ENCODE measurements around the gene PTPN5.
A peak's percentile ranks its signal among the peaks of the same experiment; 100 is the strongest.

Gene PTPN5

GRCh38 chr11:18704698-18705097, 86.9 kb downstream of the PTPN5 start:
- no peak overlapping the region for H4K5ac ChIP-seq (ENCODE audit: low read length)
- WGBS (ENCODE audit: extremely low coverage, insufficient coverage, low lambda C conversion rate): no CpG with 5 or more reads among the region's 1 CpG
- H3K4me2 ChIP-seq (ENCODE audit: low read length): no peak overlapping the region
- no peak overlapping the region for H3K27ac ChIP-seq (ENCODE audit: low read depth, low read length)
- no peaks in the 10 kb centered on the region for H3K36me3 ChIP-seq (ENCODE audit: control insufficient read depth, insufficient read depth, low read length)
- no peaks in the 10 kb centered on the region for H3K4me1 ChIP-seq (ENCODE audit: control insufficient read depth, low read depth, low read length)
- H2AK5ac ChIP-seq (ENCODE audit: low read length): no peak overlapping the region
- no peak overlapping the region for H3K4me3 ChIP-seq (ENCODE audit: low read length)
- no peak overlapping the region for H2BK5ac ChIP-seq (ENCODE audit: low read length)
- no peak overlapping the region for H3K4ac ChIP-seq (ENCODE audit: low read depth, low read length)
- H3K79me2 ChIP-seq (ENCODE audit: control insufficient read depth, insufficient read depth, low read length): no peaks in the 10 kb centered on the region
- H4K8ac ChIP-seq (ENCODE audit: low read depth, low read length): no peak overlapping the region
- H3K9ac ChIP-seq (ENCODE audit: low read length): no peak overlapping the region
- H2BK15ac ChIP-seq (replicated peaks; ENCODE audit: low read depth): no peak overlapping the region
- no peaks in the 10 kb centered on the region for H3K27me3 ChIP-seq (ENCODE audit: insufficient read depth, low read length, poor library complexity)
- DNase-seq: peak; percentile 55
- H3K18ac ChIP-seq (ENCODE audit: low read length): no peak overlapping the region
- no peak overlapping the region for H3K23ac ChIP-seq (ENCODE audit: low read length)
- H3K79me1 ChIP-seq (ENCODE audit: low read length): no peaks in the 10 kb centered on the region
- H2BK120ac ChIP-seq (ENCODE audit: low read depth, low read length): no peak overlapping the region
- no peak overlapping the region for H3K56ac ChIP-seq (ENCODE audit: low read length)

GRCh38 chr11:18704045-18704645, 87.5 kb downstream of the PTPN5 start:
- Histone ChIP-seq H3K4me2 (ENCODE audit: low read length) (no peak overlapping the region), H3K56ac (ENCODE audit: low read length) (no peak overlapping the region), H3K27ac (ENCODE audit: low read depth, low read length) (no peak overlapping the region), H2BK15ac (replicated peaks; ENCODE audit: low read depth) (no peak overlapping the region), H3K4ac (ENCODE audit: low read depth, low read length) (no peak overlapping the region), H4K5ac (ENCODE audit: low read length) (no peak overlapping the region), H2BK5ac (ENCODE audit: low read length) (no peak overlapping the region), H3K27me3 (ENCODE audit: insufficient read depth, low read length, poor library complexity) (peaks cover 2% of the 10 kb centered on the region), H2BK120ac (ENCODE audit: low read depth, low read length) (no peak overlapping the region), H3K36me3 (ENCODE audit: control insufficient read depth, insufficient read depth, low read length) (no peaks in the 10 kb centered on the region), H3K23ac (ENCODE audit: low read length) (no peak overlapping the region), H3K4me3 (ENCODE audit: low read length) (no peak overlapping the region), H2AK5ac (ENCODE audit: low read length) (no peak overlapping the region), H3K18ac (ENCODE audit: low read length) (no peak overlapping the region), H3K4me1 (ENCODE audit: control insufficient read depth, low read depth, low read length) (no peaks in the 10 kb centered on the region), H4K8ac (ENCODE audit: low read depth, low read length) (no peak overlapping the region), H3K79me2 (ENCODE audit: control insufficient read depth, insufficient read depth, low read length) (no peaks in the 10 kb centered on the region), H3K9ac (ENCODE audit: low read length) (no peak overlapping the region), H3K79me1 (ENCODE audit: low read length) (no peaks in the 10 kb centered on the region)
- no CpG with 5 or more reads among the region's 5 CpGs for WGBS (ENCODE audit: extremely low coverage, insufficient coverage, low lambda C conversion rate)
- DNase-seq: no peak

GRCh38 chr11:18703001-18703763, 88.4 kb downstream of the PTPN5 start:
- Histone ChIP-seq H3K79me2 (ENCODE audit: control insufficient read depth, insufficient read depth, low read length) (no peaks in the 10 kb centered on the region), H3K27ac (ENCODE audit: low read depth, low read length) (no peak overlapping the region), H3K56ac (ENCODE audit: low read length) (no peak overlapping the region), H2BK15ac (replicated peaks; ENCODE audit: low read depth) (no peak overlapping the region), H3K4me3 (ENCODE audit: low read length) (no peak overlapping the region), H4K8ac (ENCODE audit: low read depth, low read length) (no peak overlapping the region), H3K4ac (ENCODE audit: low read depth, low read length) (no peak overlapping the region), H3K36me3 (ENCODE audit: control insufficient read depth, insufficient read depth, low read length) (no peaks in the 10 kb centered on the region), H3K27me3 (ENCODE audit: insufficient read depth, low read length, poor library complexity) (peaks cover 2% of the 10 kb centered on the region), H3K23ac (ENCODE audit: low read length) (no peak overlapping the region), H3K4me2 (ENCODE audit: low read length) (no peak overlapping the region), H3K18ac (ENCODE audit: low read length) (no peak overlapping the region), H3K79me1 (ENCODE audit: low read length) (no peaks in the 10 kb centered on the region), H3K4me1 (ENCODE audit: control insufficient read depth, low read depth, low read length) (peaks cover under 1% of the 10 kb centered on the region), H2AK5ac (ENCODE audit: low read length) (no peak overlapping the region), H4K5ac (ENCODE audit: low read length) (no peak overlapping the region), H3K9ac (ENCODE audit: low read length) (no peak overlapping the region), H2BK5ac (ENCODE audit: low read length) (no peak overlapping the region), H2BK120ac (ENCODE audit: low read depth, low read length) (no peak overlapping the region)
- no CpG with 5 or more reads among the region's 2 CpGs for WGBS (ENCODE audit: extremely low coverage, insufficient coverage, low lambda C conversion rate)
- no peak for DNase-seq

GRCh38 chr11:18701614-18702216, 89.9 kb downstream of the PTPN5 start:
- Histone ChIP-seq H4K8ac (ENCODE audit: low read depth, low read length) (no peak overlapping the region), H3K27me3 (ENCODE audit: insufficient read depth, low read length, poor library complexity) (peaks cover 2% of the 10 kb centered on the region), H4K5ac (ENCODE audit: low read length) (no peak overlapping the region), H2BK120ac (ENCODE audit: low read depth, low read length) (no peak overlapping the region), H2AK5ac (ENCODE audit: low read length) (no peak overlapping the region), H3K79me2 (ENCODE audit: control insufficient read depth, insufficient read depth, low read length) (no peaks in the 10 kb centered on the region), H3K23ac (ENCODE audit: low read length) (no peak overlapping the region), H2BK15ac (replicated peaks; ENCODE audit: low read depth) (no peak overlapping the region), H3K56ac (ENCODE audit: low read length) (no peak overlapping the region), H3K36me3 (ENCODE audit: control insufficient read depth, insufficient read depth, low read length) (no peaks in the 10 kb centered on the region), H2BK5ac (ENCODE audit: low read length) (no peak overlapping the region), H3K79me1 (ENCODE audit: low read length) (no peaks in the 10 kb centered on the region), H3K4me1 (ENCODE audit: control insufficient read depth, low read depth, low read length) (peaks cover 2% of the 10 kb centered on the region), H3K4me3 (ENCODE audit: low read length) (no peak overlapping the region), H3K4ac (ENCODE audit: low read depth, low read length) (no peak overlapping the region), H3K27ac (ENCODE audit: low read depth, low read length) (no peak overlapping the region), H3K9ac (ENCODE audit: low read length) (no peak overlapping the region), H3K4me2 (ENCODE audit: low read length) (no peak overlapping the region), H3K18ac (ENCODE audit: low read length) (no peak overlapping the region)
- DNase-seq: no peak
- no CpG with 5 or more reads among the region's 17 CpGs for WGBS (ENCODE audit: extremely low coverage, insufficient coverage, low lambda C conversion rate)

- Histone ChIP-seq H4K5ac (ENCODE audit: low read length) (no peak overlapping the region), H3K23ac (ENCODE audit: low read length) (no peak overlapping the region), H3K79me2 (ENCODE audit: control insufficient read depth, insufficient read depth, low read length) (no peaks in the 10 kb centered on the region), H3K4ac (ENCODE audit: low read depth, low read length) (no peak overlapping the region), H3K4me1 (ENCODE audit: control insufficient read depth, low read depth, low read length) (peaks cover 2% of the 10 kb centered on the region), H3K27me3 (ENCODE audit: insufficient read depth, low read length, poor library complexity) (peaks cover 2% of the 10 kb centered on the region), H3K4me2 (ENCODE audit: low read length) (no peak overlapping the region), H2BK120ac (ENCODE audit: low read depth, low read length) (no peak overlapping the region), H2AK5ac (ENCODE audit: low read length) (no peak overlapping the region), H3K36me3 (ENCODE audit: control insufficient read depth, insufficient read depth, low read length) (no peaks in the 10 kb centered on the region), H2BK15ac (replicated peaks; ENCODE audit: low read depth) (no peak overlapping the region), H3K27ac (ENCODE audit: low read depth, low read length) (no peak overlapping the region), H3K56ac (ENCODE audit: low read length) (no peak overlapping the region), H4K8ac (ENCODE audit: low read depth, low read length) (no peak overlapping the region), H3K79me1 (ENCODE audit: low read length) (no peaks in the 10 kb centered on the region), H2BK5ac (ENCODE audit: low read length) (no peak overlapping the region), H3K4me3 (ENCODE audit: low read length) (no peak overlapping the region), H3K9ac (ENCODE audit: low read length) (no peak overlapping the region), H3K18ac (ENCODE audit: low read length) (no peak overlapping the region)
- WGBS (ENCODE audit: extremely low coverage, insufficient coverage, low lambda C conversion rate): no CpG with 5 or more reads among the region's 7 CpGs
- DNase-seq: no peak
Observed at GRCh38 chr11:18700872-18701271, 90.7 kb downstream of the PTPN5 start.
